HEK293 (cell line): Measurements from ENCODE around the gene BATF3.

ENCODE experiments used
- CTCF ChIA-PET: fragments of 350-600 bp; formaldehyde crosslinking; extraction: SDS; loops from one replicate; lab custom pipeline; 2021; ENCODE audit warnings: antibody characterized with exemption; lab: Yijun Ruan, JAX
- POLR2A ChIA-PET: fragments of 300-600 bp; formaldehyde crosslinking; extraction: SDS; loops from one replicate; lab custom pipeline; 2020; ENCODE audit warnings: antibody characterized with exemption, inconsistent platforms; lab: Yijun Ruan, JAX
- H3K27ac ChIP-seq: fragments of 200-500 bp; sonication (Bioruptor generic); 2 replicates; pipeline ENCODE4 v1.5.1; 2014; ENCODE audit warnings: low read depth, low read length, control low read depth, inconsistent platforms; ENCODE audit errors: extremely low read depth
- H3K36me3 ChIP-seq, 2 experiments: fragments of 200-500 bp in 1 of 2; sonication (Bioruptor generic) in 1 of 2; 1 replicate in 1 of 2; 2 replicates in 1 of 2; pipeline ENCODE4 v1.5.1; 2014 to 2017; ENCODE audit warnings: inconsistent platforms in 2 of 2, low read length in 2 of 2; ENCODE audit not compliant: control insufficient read depth in 2 of 2, insufficient read depth in 1 of 2
- H3K4me1 ChIP-seq: fragments of 200-500 bp; sonication (Bioruptor generic); 2 replicates; pipeline ENCODE4 v1.5.1; 2014; ENCODE audit warnings: mild to moderate bottlenecking, low read length, inconsistent platforms; ENCODE audit not compliant: control insufficient read depth, insufficient read depth
- H3K4me3 ChIP-seq: 2 replicates; pipeline ENCODE4 v1.5.1; 2011; ENCODE audit warnings: low read depth, mild to moderate bottlenecking, control low read depth, low read length, moderate library complexity
- H3K9me3 ChIP-seq: fragments of 200-500 bp; sonication (Bioruptor generic); 2 replicates; pipeline ENCODE4 v1.5.1; 2014; ENCODE audit warnings: low read depth, low read length, inconsistent platforms; ENCODE audit not compliant: control insufficient read depth, insufficient read depth
- BCL11B ChIP-seq: fragments of 450-650 bp; formaldehyde crosslinking; IDR thresholded peaks from 2 replicates; pipeline ENCODE4 v1.5.1; 2016; ENCODE audit warnings: low read depth, missing biosample characterization, missing genetic modification characterization
- EGR2 ChIP-seq: fragments of 450-650 bp; formaldehyde crosslinking; IDR thresholded peaks from 2 replicates; pipeline ENCODE4 v1.5.1; 2016; ENCODE audit warnings: low read depth, missing biosample characterization, missing genetic modification characterization
- GFI1B ChIP-seq: fragments of 450-650 bp; formaldehyde crosslinking; IDR thresholded peaks from 2 replicates; pipeline ENCODE4 v1.5.1; 2016; ENCODE audit warnings: missing biosample characterization, missing genetic modification characterization
- SALL2 ChIP-seq: fragments of 450-650 bp; formaldehyde crosslinking; IDR thresholded peaks from 2 replicates; pipeline ENCODE4 v1.5.0; 2017; ENCODE audit warnings: missing biosample characterization, mild to moderate bottlenecking, missing genetic modification characterization, borderline replicate concordance
- WT1 ChIP-seq: fragments of 450-650 bp; formaldehyde crosslinking; IDR thresholded peaks from 2 replicates; pipeline ENCODE4 v1.5.1; 2016; ENCODE audit warnings: missing biosample characterization, missing genetic modification characterization
- YY2 ChIP-seq: fragments of 450-650 bp; formaldehyde crosslinking; IDR thresholded peaks from 2 replicates; pipeline ENCODE4 v1.5.1; 2016; ENCODE audit warnings: missing biosample characterization, missing genetic modification characterization
- ZNF132 ChIP-seq: fragments of 450-650 bp; formaldehyde crosslinking; IDR thresholded peaks from 2 replicates; pipeline ENCODE4 v1.5.1; 2017; ENCODE audit warnings: missing biosample characterization, missing genetic modification characterization, borderline replicate concordance
- ZNF174 ChIP-seq: fragments of 450-650 bp; formaldehyde crosslinking; IDR thresholded peaks from 2 replicates; pipeline ENCODE4 v1.5.0; 2017; ENCODE audit warnings: missing biosample characterization, mild to moderate bottlenecking, missing genetic modification characterization
- ZNF248 ChIP-seq: fragments of 450-650 bp; formaldehyde crosslinking; IDR thresholded peaks from 2 replicates; pipeline ENCODE4 v1.5.1; 2017; ENCODE audit warnings: missing biosample characterization, missing genetic modification characterization
- ZNF274 ChIP-seq, 2 experiments: fragments of 200-500 bp in 1 of 2; fragments of 450-650 bp in 1 of 2; sonication (Bioruptor generic) in 1 of 2; formaldehyde crosslinking in 1 of 2; IDR thresholded peaks; 2 replicates each; pipeline versions ENCODE4 v1.5.1 to v1.6.1; 2014 to 2016; ENCODE audit warnings: borderline replicate concordance in 1 of 2, inconsistent platforms in 1 of 2, low read length in 1 of 2, missing biosample characterization in 1 of 2, missing genetic modification characterization in 1 of 2
- ZNF473 ChIP-seq: fragments of 450-650 bp; formaldehyde crosslinking; IDR thresholded peaks from 2 replicates; pipeline ENCODE4 v1.5.1; 2017; ENCODE audit warnings: missing biosample characterization, missing genetic modification characterization
- ZNF768 ChIP-seq: fragments of 450-650 bp; formaldehyde crosslinking; IDR thresholded peaks from 2 replicates; pipeline ENCODE4 v1.5.1; 2018; ENCODE audit warnings: missing biosample characterization, mild to moderate bottlenecking, missing genetic modification characterization
- TF ChIP-seq, protein P1 (sequence below): fragments of 450-650 bp; formaldehyde crosslinking; IDR thresholded peaks from 2 replicates; pipeline ENCODE4 v1.5.0; 2017; ENCODE audit warnings: missing biosample characterization, missing genetic modification characterization, borderline replicate concordance
- TF ChIP-seq, protein P2 (sequence below): fragments of 450-650 bp; formaldehyde crosslinking; IDR thresholded peaks from 2 replicates; pipeline ENCODE4 v1.5.1; 2016; ENCODE audit warnings: missing biosample characterization, missing genetic modification characterization, low read depth
- TF ChIP-seq, protein P3 (sequence below): fragments of 450-650 bp; formaldehyde crosslinking; IDR thresholded peaks from 2 replicates; pipeline ENCODE4 v1.5.1; 2016; ENCODE audit warnings: missing biosample characterization, missing genetic modification characterization
- TF ChIP-seq, protein P4 (sequence below): IDR thresholded peaks from 2 replicates; pipeline ENCODE4 v1.6.1; 2011; ENCODE audit warnings: mild to moderate bottlenecking, low read depth, low read length, borderline replicate concordance

BATF3 gene

DNA sequence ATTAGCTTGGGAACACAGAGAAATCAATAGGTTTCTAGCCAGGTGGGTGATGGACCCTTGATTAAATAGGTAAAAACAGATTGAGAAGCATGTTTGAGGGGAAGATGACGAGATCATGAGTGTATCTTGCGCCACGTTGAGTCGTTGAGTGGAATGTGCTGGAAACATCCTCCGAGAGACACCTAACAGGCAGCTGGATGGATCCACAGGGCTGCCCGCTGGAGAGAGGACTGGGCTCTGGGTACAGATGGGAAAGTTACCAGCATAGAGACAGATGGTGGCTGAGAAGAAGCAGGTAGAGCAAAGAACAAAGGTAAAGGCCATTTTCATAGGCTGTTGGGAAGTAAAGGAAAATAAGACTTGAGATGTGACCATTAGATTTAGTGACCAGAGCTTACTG is 15.6 kb downstream of the BATF3 start (continued):
- TF ChIP-seq, protein P1, sequence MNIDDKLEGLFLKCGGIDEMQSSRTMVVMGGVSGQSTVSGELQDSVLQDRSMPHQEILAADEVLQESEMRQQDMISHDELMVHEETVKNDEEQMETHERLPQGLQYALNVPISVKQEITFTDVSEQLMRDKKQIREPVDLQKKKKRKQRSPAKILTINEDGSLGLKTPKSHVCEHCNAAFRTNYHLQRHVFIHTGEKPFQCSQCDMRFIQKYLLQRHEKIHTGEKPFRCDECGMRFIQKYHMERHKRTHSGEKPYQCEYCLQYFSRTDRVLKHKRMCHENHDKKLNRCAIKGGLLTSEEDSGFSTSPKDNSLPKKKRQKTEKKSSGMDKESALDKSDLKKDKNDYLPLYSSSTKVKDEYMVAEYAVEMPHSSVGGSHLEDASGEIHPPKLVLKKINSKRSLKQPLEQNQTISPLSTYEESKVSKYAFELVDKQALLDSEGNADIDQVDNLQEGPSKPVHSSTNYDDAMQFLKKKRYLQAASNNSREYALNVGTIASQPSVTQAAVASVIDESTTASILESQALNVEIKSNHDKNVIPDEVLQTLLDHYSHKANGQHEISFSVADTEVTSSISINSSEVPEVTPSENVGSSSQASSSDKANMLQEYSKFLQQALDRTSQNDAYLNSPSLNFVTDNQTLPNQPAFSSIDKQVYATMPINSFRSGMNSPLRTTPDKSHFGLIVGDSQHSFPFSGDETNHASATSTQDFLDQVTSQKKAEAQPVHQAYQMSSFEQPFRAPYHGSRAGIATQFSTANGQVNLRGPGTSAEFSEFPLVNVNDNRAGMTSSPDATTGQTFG (tag by site-specific recombination): no peak
- TF ChIP-seq WT1 (tag by site-specific recombination) (no peak), YY2 (no peak), SALL2 (tag by site-specific recombination) (no peak)

DNA sequence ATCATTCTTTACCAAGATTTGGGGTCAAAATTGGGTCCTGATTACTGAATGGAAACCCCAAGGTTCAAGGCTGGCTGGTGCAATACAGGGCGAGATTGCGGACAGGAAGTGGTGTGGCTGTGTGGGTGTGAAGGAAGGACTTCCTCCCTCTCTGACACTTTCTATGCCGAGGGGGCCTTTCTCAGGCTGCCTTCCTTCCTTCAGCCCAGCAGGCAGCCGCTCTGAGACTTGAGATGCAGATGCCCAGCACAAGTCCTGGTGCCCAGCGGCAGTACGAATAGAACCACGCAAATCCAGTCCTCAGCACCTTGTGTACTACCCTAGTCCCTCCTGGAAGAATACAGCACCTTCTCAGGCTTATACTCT is 16.3 kb downstream of the BATF3 start:
- TF ChIP-seq EGR2: no peak
- TF ChIP-seq GFI1B (tag by site-specific recombination): no peak
- TF ChIP-seq, protein P2, sequence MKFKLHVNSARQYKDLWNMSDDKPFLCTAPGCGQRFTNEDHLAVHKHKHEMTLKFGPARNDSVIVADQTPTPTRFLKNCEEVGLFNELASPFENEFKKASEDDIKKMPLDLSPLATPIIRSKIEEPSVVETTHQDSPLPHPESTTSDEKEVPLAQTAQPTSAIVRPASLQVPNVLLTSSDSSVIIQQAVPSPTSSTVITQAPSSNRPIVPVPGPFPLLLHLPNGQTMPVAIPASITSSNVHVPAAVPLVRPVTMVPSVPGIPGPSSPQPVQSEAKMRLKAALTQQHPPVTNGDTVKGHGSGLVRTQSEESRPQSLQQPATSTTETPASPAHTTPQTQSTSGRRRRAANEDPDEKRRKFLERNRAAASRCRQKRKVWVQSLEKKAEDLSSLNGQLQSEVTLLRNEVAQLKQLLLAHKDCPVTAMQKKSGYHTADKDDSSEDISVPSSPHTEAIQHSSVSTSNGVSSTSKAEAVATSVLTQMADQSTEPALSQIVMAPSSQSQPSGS (tag by site-specific recombination): no peak
- TF ChIP-seq ZNF768 (tag by site-specific recombination): no peak
- no peak for TF ChIP-seq ZNF132 (tag by site-specific recombination)
- TF ChIP-seq, protein P3, sequence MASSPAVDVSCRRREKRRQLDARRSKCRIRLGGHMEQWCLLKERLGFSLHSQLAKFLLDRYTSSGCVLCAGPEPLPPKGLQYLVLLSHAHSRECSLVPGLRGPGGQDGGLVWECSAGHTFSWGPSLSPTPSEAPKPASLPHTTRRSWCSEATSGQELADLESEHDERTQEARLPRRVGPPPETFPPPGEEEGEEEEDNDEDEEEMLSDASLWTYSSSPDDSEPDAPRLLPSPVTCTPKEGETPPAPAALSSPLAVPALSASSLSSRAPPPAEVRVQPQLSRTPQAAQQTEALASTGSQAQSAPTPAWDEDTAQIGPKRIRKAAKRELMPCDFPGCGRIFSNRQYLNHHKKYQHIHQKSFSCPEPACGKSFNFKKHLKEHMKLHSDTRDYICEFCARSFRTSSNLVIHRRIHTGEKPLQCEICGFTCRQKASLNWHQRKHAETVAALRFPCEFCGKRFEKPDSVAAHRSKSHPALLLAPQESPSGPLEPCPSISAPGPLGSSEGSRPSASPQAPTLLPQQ: no peak
- TF ChIP-seq ZNF473 (tag by site-specific recombination): no peak
- no peak for TF ChIP-seq ZNF248 (tag by site-specific recombination)
- TF ChIP-seq, protein P4, sequence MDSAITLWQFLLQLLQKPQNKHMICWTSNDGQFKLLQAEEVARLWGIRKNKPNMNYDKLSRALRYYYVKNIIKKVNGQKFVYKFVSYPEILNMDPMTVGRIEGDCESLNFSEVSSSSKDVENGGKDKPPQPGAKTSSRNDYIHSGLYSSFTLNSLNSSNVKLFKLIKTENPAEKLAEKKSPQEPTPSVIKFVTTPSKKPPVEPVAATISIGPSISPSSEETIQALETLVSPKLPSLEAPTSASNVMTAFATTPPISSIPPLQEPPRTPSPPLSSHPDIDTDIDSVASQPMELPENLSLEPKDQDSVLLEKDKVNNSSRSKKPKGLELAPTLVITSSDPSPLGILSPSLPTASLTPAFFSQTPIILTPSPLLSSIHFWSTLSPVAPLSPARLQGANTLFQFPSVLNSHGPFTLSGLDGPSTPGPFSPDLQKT: no peak
- TF ChIP-seq ZNF274 (IDR thresholded peaks at IDR 0.05; ENCODE audit: low read length): no peak
- TF ChIP-seq ZNF274 (tag by site-specific recombination; IDR thresholded peaks at IDR 0.05; ENCODE audit: borderline replicate concordance): no peak
- H3K4me1 ChIP-seq: no peaks in the 10 kb centered on the region
- no peak overlapping the region for H3K4me3 ChIP-seq
- ChIA-PET POLR2A (interaction anchor here (0.6 kb wide), 1 partner anchor 23 kb away, joined by 3 read pairs; no protein-coding TSS in a partner anchor), CTCF (no interaction called here)
- H3K27ac ChIP-seq: no peak overlapping the region
- no peaks in the 10 kb centered on the region for H3K9me3 ChIP-seq
- H3K36me3 ChIP-seq: peaks cover 0 to 4% of the 10 kb centered on the region in 2 experiments; a peak in 1 of 3 replicates

DNA sequence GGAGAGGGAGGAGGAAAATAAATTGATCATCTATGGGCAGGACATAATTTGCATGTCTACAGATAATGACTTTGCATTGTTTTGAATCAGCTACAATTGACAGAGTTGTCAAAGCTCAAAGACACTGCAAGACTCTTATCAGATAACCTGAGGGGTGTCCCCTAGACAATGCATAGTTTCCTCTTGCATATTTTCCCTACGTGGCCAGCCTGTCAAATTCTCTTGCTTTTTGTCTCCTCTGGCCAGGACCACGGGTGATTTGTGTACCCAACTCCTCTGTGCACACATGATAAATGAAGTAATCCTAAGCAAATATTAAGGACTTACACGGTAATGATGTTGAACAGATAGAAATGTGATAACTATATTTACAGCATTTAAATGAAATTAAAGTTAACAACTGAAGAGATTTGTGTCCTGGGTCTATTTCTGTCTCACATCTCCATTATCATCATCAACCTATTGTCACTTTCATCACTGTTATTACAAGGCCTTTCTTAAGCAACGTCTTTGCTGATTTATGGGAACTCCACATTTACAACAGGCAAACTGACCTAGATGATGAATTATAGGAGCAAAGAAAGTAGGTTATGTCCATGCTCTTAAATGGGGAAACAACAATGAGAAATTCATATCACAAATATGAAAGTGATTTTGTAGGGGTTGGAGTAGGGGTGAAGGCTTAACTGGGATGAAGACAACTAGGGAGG is 18.8 kb downstream of the BATF3 start:
- POLR2A ChIA-PET: no interaction called here
- no peak for TF ChIP-seq BCL11B (tag by site-specific recombination)
- no peak for TF ChIP-seq ZNF174 (tag by site-specific recombination)
- Histone ChIP-seq H3K27ac (no peak overlapping the region), H3K4me1 (no peaks in the 10 kb centered on the region), H3K36me3 (no peaks in the 10 kb centered on the region), H3K4me3 (no peak overlapping the region), H3K9me3 (no peaks in the 10 kb centered on the region)
- CTCF ChIA-PET: interaction anchor here (1.0 to 1.1 kb wide), 2 partner anchors 16 to 204 kb away, joined by 5 to 6 read pairs; no protein-coding TSS in a partner anchor
